Endothelial cell of umbilical vein (primary cell): ENCODE measurements around the gene FMO2. TPM values are rescaled to one million over a fixed set of nuclear protein-coding genes. Genes with fewer than 3 reads are reported as not detected.

ENCODE experiments used
- BruUV-seq: library from RNA; stranded (reverse); fragments of 400-500 nt; replicated peaks from 2 replicates; lab custom pipeline; 2021; lab: Mats Ljungman, UMichigan
- CTCF ChIA-PET: fragments of 300-600, 350-600 bp; sonication (Branson Sonifier 250); formaldehyde crosslinking; loops from one replicate; lab custom pipeline; 2021; ENCODE audit warnings: antibody characterized with exemption, inconsistent platforms; lab: Charles Lee
- POLR2A ChIA-PET: fragments of 300-600, 350-600 bp; sonication (Branson Sonifier 250); formaldehyde crosslinking; loops from one replicate; lab custom pipeline; 2021; ENCODE audit warnings: antibody characterized with exemption, inconsistent platforms; lab: Charles Lee
- DNase-seq: peaks from one replicate; pipeline ENCODE4 v3.0.0-alpha.2; 2011; ENCODE audit warnings: low read depth, low spot score
- FAIRE-seq: peaks from 2 replicates; lab custom pipeline; 2011; peaks lifted over from hg19 to GRCh38; lab: Jason Lieb, UNC
- H2AFZ ChIP-seq: 2 replicates; pipeline ENCODE4 v1.6.0; 2012; ENCODE audit warnings: low read depth, low read length, control low read depth, inconsistent platforms
- H3K27ac ChIP-seq: 2 replicates; pipeline ENCODE4 v1.5.1; 2011; ENCODE audit warnings: low read depth, mild to moderate bottlenecking, control low read depth, low read length, moderate library complexity; ENCODE audit not compliant: insufficient read depth
- H3K27me3 ChIP-seq, 2 experiments: 2 replicates each; pipeline versions ENCODE4 v1.6.0 to v1.6.1; 2011; ENCODE audit warnings: low read length in 2 of 2, mixed read lengths in 1 of 2; ENCODE audit not compliant: control insufficient read depth in 2 of 2, insufficient read depth in 2 of 2
- H3K36me3 ChIP-seq, 2 experiments: 2 replicates in 1 of 2; 3 replicates in 1 of 2; pipeline ENCODE4 v1.5.1; 2011; ENCODE audit warnings: low read length in 2 of 2, mild to moderate bottlenecking in 1 of 2, moderate library complexity in 1 of 2; ENCODE audit not compliant: control insufficient read depth in 2 of 2, insufficient read depth in 2 of 2; ENCODE audit errors: extremely low read depth in 1 of 2
- H3K4me1 ChIP-seq: 3 replicates; pipeline ENCODE4 v1.5.1; 2011; ENCODE audit warnings: mild to moderate bottlenecking, low read length; ENCODE audit not compliant: control insufficient read depth, insufficient read depth; ENCODE audit errors: extremely low read depth
- H3K4me2 ChIP-seq: 2 replicates; pipeline ENCODE4 v1.6.1; 2011; ENCODE audit warnings: low read length, control low read depth, mixed read lengths; ENCODE audit not compliant: insufficient read depth
- H3K4me3 ChIP-seq, 3 experiments: fragments of 200-600 bp in 1 of 3; sonication (generic), shearing (Covaris generic) in 1 of 3; replicated peaks in 1 of 3; 2 replicates each; pipeline ENCODE4 v1.5.1; 2011 to 2016; ENCODE audit warnings: control low read depth in 3 of 3, low read length in 3 of 3, mild to moderate bottlenecking in 2 of 3, inconsistent platforms in 1 of 3, low read depth in 1 of 3, moderate library complexity in 1 of 3; ENCODE audit not compliant: insufficient read depth in 1 of 3
- H3K79me2 ChIP-seq: 2 replicates; pipeline ENCODE4 v1.6.0; 2012; ENCODE audit warnings: low read length, inconsistent platforms; ENCODE audit not compliant: control insufficient read depth, insufficient read depth
- H3K9ac ChIP-seq: replicated peaks from 2 replicates; pipeline ENCODE3; 2011; ENCODE audit warnings: low read length, control low read depth; ENCODE audit not compliant: insufficient read depth; ENCODE audit errors: extremely low read depth
- H3K9me1 ChIP-seq: replicated peaks from 3 replicates; pipeline ENCODE4 v1.6.0; 2011; ENCODE audit warnings: mild to moderate bottlenecking, low read length; ENCODE audit not compliant: control insufficient read depth, insufficient read depth; ENCODE audit errors: extremely low read depth
- H3K9me3 ChIP-seq: replicated peaks from 2 replicates; pipeline ENCODE4 v1.5.1; 2012; ENCODE audit warnings: low read length, inconsistent platforms; ENCODE audit not compliant: control insufficient read depth, insufficient read depth
- H4K20me1 ChIP-seq: replicated peaks from 2 replicates; pipeline ENCODE3; 2011; ENCODE audit warnings: mild to moderate bottlenecking, low read length; ENCODE audit not compliant: control insufficient read depth, insufficient read depth; ENCODE audit errors: extremely low read depth
- CTCF ChIP-seq, 2 donors: IDR thresholded peaks; 1 replicate in 1 of 2; 2 replicates in 1 of 2; pipeline ENCODE4 v1.5.1; 2011; ENCODE audit warnings: low read length in 2 of 2, mild to moderate bottlenecking in 2 of 2, moderate library complexity in 2 of 2, control low read depth in 1 of 2, inconsistent platforms in 1 of 2, low read depth in 1 of 2; ENCODE audit not compliant: insufficient read depth in 1 of 2; ENCODE audit errors: extremely low read depth in 1 of 2
- EZH2 ChIP-seq: IDR thresholded peaks from 2 replicates; pipeline ENCODE4 v1.6.1; 2012; ENCODE audit warnings: borderline replicate concordance, low read depth, mild to moderate bottlenecking, moderate library complexity, low read length, inconsistent platforms; ENCODE audit not compliant: severe bottlenecking
- FOS ChIP-seq: IDR thresholded peaks from 2 replicates; pipeline ENCODE4 v1.6.1; 2011; ENCODE audit warnings: mild to moderate bottlenecking, low read length, moderate library complexity, borderline replicate concordance; ENCODE audit not compliant: insufficient read depth
- GATA2 ChIP-seq: IDR thresholded peaks from 2 replicates; pipeline ENCODE4 v1.7.0; 2011; ENCODE audit warnings: low read depth, mild to moderate bottlenecking, moderate library complexity, mixed read lengths, low read length; ENCODE audit not compliant: insufficient read length, insufficient read depth
- JUN ChIP-seq: IDR thresholded peaks from 2 replicates; pipeline ENCODE4 v1.6.1; 2011; ENCODE audit warnings: borderline replicate concordance, low read depth; ENCODE audit not compliant: insufficient read length, insufficient read depth
- MAX ChIP-seq: IDR thresholded peaks from 2 replicates; pipeline ENCODE4 v1.6.1; 2011; ENCODE audit not compliant: insufficient read depth, insufficient read length
- MYC ChIP-seq: IDR thresholded peaks from one replicate; pipeline ENCODE4 v1.6.1; 2011; ENCODE audit warnings: mild to moderate bottlenecking, low read depth, low read length
- POLR2A ChIP-seq: IDR thresholded peaks from 2 replicates; pipeline ENCODE4 v1.6.1; 2012; ENCODE audit warnings: low read depth, mild to moderate bottlenecking, control low read depth, low read length
- POLR2AphosphoS5 ChIP-seq: IDR thresholded peaks from 2 replicates; pipeline ENCODE4 v1.6.1; 2012; ENCODE audit warnings: low read depth, mild to moderate bottlenecking, control low read depth, low read length, moderate library complexity; ENCODE audit not compliant: insufficient read depth
- dilution Hi-C: fragments of 300-500 bp; cut with MboI; formaldehyde crosslinking; loops from one replicate; pipeline ENCODE4 v1.15.0; 2019; ENCODE audit warnings: low sequenced_read_pairs; ENCODE audit not compliant: extremely low pct_ligation_motif_present
- intact Hi-C: fragments of 100-400 bp; cut with micrococcal nuclease; formaldehyde crosslinking; loops from one replicate; pipeline ENCODE4 v1.10.0; 2022
- polyA plus RNA-seq, 4 experiments: library from polyadenylated mRNA; depleted of rRNA in 3 of 4; stranded (reverse) in 3 of 4; unstranded in 1 of 4; fragments of >200 nt; gene quantifications; 2 replicates each; pipeline versions ENCODE4 v1.2.1 to v1.2.3, GENCODE V29; 2011 to 2012; ENCODE audit warnings: missing spikeins in 1 of 4
- total RNA-seq: library from RNA; stranded (reverse); gene quantifications from 2 replicates; pipeline ENCODE4 v1.2.3, GENCODE V29; 2021

The FMO2 gene
- total and polyA plus RNA-seq, 2 donors (not counting 3 experiments of a cell fraction or from before 2014, with no cell fraction given), result not detected

- no peak for FAIRE-seq
These were observed 10.7 kb downstream of the FMO2 start for GRCh38 chr1:171195767-171196166.

More at GRCh38 chr1:171195767-171196166, 10.7 kb downstream of the FMO2 start:
- H3K9ac ChIP-seq, result no peak overlapping the region
- ChIA-PET POLR2A (no interaction called here), CTCF (interaction anchor here (1.1 kb wide), 1 partner anchor 31 kb away, joined by 3 read pairs; no protein-coding TSS in a partner anchor)
- H2AFZ ChIP-seq, result no peak overlapping the region
- no TSS peak for BruUV-seq
- H3K4me2 ChIP-seq, result no peak overlapping the region
- H3K79me2 ChIP-seq, result no peaks in the 10 kb centered on the region
- H3K27me3 ChIP-seq, result no peaks in the 10 kb centered on the region
- H3K9me1 ChIP-seq, result no peaks in the 10 kb centered on the region
- H3K4me1 ChIP-seq, result no peaks in the 10 kb centered on the region
- H3K9me3 ChIP-seq, result no peaks in the 10 kb centered on the region
- dilution Hi-C loops, result no loop called here
- TF ChIP-seq GATA2 (no peak), EZH2 (no peak), CTCF (IDR thresholded peaks at IDR 0.05; ENCODE audit: extremely low read depth in 1 of 2, insufficient read depth in 1 of 2, low read depth in 1 of 2, low read length in 2 of 2) (no peak), JUN (no peak), POLR2A (no peak), MAX (no peak), MYC (no peak), POLR2AphosphoS5 (no peak), FOS (no peak)
- intact Hi-C loops, result no loop called here
- H4K20me1 ChIP-seq, result no peaks in the 10 kb centered on the region
- no peaks in the 10 kb centered on the region for H3K36me3 ChIP-seq
- no peak overlapping the region for H3K27ac ChIP-seq
- DNase-seq, result no peak
- H3K4me3 ChIP-seq, result no peak overlapping the region
